IMR-90 (cell line): ENCODE results near the gene PRRX1. TPM values are rescaled to one million over a fixed set of nuclear protein-coding genes. Genes with fewer than 3 reads are reported as not detected.

Experiments used
- ATAC-seq: fragments of 200-7000 bp; cut with Tn5 transposase; 2 replicates; pipeline ENCODE4 v1.9.1; 2020; ENCODE audit warnings: low read depth, mild to moderate bottlenecking, moderate library complexity
- BruUV-seq: library from RNA; stranded (reverse); fragments of 400-500 nt; replicated peaks from 2 replicates; lab custom pipeline; 2021; lab: Mats Ljungman, UMichigan
- CTCF ChIA-PET: fragments of 300-600 bp; formaldehyde crosslinking; extraction: SDS; loops from one replicate; lab custom pipeline; 2021; ENCODE audit warnings: antibody characterized with exemption; lab: Yijun Ruan, JAX
- POLR2A ChIA-PET: fragments of 300-600 bp; sonication (Branson Sonifier 250); formaldehyde crosslinking; loops from one replicate; lab custom pipeline; 2022; ENCODE audit warnings: antibody characterized with exemption; ENCODE audit not compliant: unreplicated experiment; lab: Charles Lee
- DNase-seq: peaks from one replicate; pipeline ENCODE4 v3.0.0; 2013
- H2AFZ ChIP-seq: replicated peaks from 2 replicates; pipeline ENCODE3; 2013; ENCODE audit warnings: low read length, mild to moderate bottlenecking; ENCODE audit not compliant: poor library complexity
- H2AK5ac ChIP-seq: 2 replicates; pipeline ENCODE4 v1.6.1; 2013; ENCODE audit warnings: low read depth, low read length, inconsistent platforms
- H2AK9ac ChIP-seq: replicated peaks from 2 replicates; pipeline ENCODE3; 2013; ENCODE audit warnings: mild to moderate bottlenecking, low read depth, low read length, moderate library complexity; ENCODE audit not compliant: poor library complexity
- H2BK120ac ChIP-seq: 2 replicates; pipeline ENCODE4 v1.6.1; 2013; ENCODE audit warnings: low read depth, low read length, inconsistent platforms
- H2BK15ac ChIP-seq: 3 replicates; pipeline ENCODE4 v1.6.1; 2013; ENCODE audit warnings: low read depth, low read length, inconsistent platforms
- H2BK20ac ChIP-seq: 2 replicates; pipeline ENCODE4 v1.6.1; 2013; ENCODE audit warnings: low read depth, mild to moderate bottlenecking, inconsistent platforms, low read length, moderate library complexity
- H2BK5ac ChIP-seq: 2 replicates; pipeline ENCODE4 v1.6.1; 2013; ENCODE audit warnings: mild to moderate bottlenecking, low read depth, low read length, inconsistent platforms; ENCODE audit not compliant: poor library complexity, severe bottlenecking
- H3K14ac ChIP-seq: replicated peaks from 2 replicates; pipeline ENCODE4 v1.6.1; 2013; ENCODE audit warnings: low read depth, low read length, inconsistent platforms
- H3K18ac ChIP-seq: 2 replicates; pipeline ENCODE4 v1.6.1; 2013; ENCODE audit warnings: low read depth, low read length, control low read depth
- H3K23ac ChIP-seq: 2 replicates; pipeline ENCODE4 v1.6.1; 2013; ENCODE audit warnings: low read depth, low read length, inconsistent platforms
- H3K27ac ChIP-seq: 2 replicates; pipeline ENCODE4 v1.5.1; 2013; ENCODE audit warnings: mild to moderate bottlenecking, control low read depth, low read length; ENCODE audit not compliant: insufficient read depth
- H3K27me3 ChIP-seq: 2 replicates; pipeline ENCODE4 v1.6.1; 2013; ENCODE audit warnings: low read length; ENCODE audit not compliant: control insufficient read depth, insufficient read depth
- H3K36me3 ChIP-seq: 2 replicates; pipeline ENCODE4 v1.6.1; 2013; ENCODE audit warnings: low read length, mixed read lengths; ENCODE audit not compliant: control insufficient read depth, insufficient read depth
- H3K4ac ChIP-seq: 2 replicates; pipeline ENCODE4 v1.6.1; 2013; ENCODE audit warnings: low read depth, low read length, inconsistent platforms
- H3K4me1 ChIP-seq: 2 replicates; pipeline ENCODE4 v1.6.1; 2013; ENCODE audit warnings: low read length, mixed read lengths; ENCODE audit not compliant: control insufficient read depth, insufficient read depth
- H3K4me2 ChIP-seq: 2 replicates; pipeline ENCODE4 v1.6.1; 2013; ENCODE audit warnings: low read depth, mild to moderate bottlenecking, control low read depth, low read length, moderate library complexity
- H3K4me3 ChIP-seq: 2 replicates; pipeline ENCODE4 v1.5.1; 2013; ENCODE audit warnings: low read depth, mild to moderate bottlenecking, control low read depth, low read length, moderate library complexity; ENCODE audit not compliant: insufficient read depth
- H3K56ac ChIP-seq: 2 replicates; pipeline ENCODE4 v1.6.1; 2013; ENCODE audit warnings: low read length, inconsistent platforms; ENCODE audit not compliant: insufficient read depth; ENCODE audit errors: extremely low read depth
- H3K79me1 ChIP-seq, 2 experiments: 2 replicates each; pipeline ENCODE4 v1.6.1; 2013; ENCODE audit warnings: low read length in 2 of 2, inconsistent platforms in 1 of 2, low read depth in 1 of 2
- H3K9ac ChIP-seq: 2 replicates; pipeline ENCODE4 v1.6.1; 2013; ENCODE audit warnings: low read depth, low read length, control low read depth
- H3K9me1 ChIP-seq: 2 replicates; pipeline ENCODE4 v1.6.1; 2013; ENCODE audit warnings: low read length, inconsistent platforms; ENCODE audit not compliant: insufficient read depth
- H3K9me3 ChIP-seq: 2 replicates; pipeline ENCODE4 v1.6.1; 2013; ENCODE audit warnings: low read length; ENCODE audit not compliant: control insufficient read depth, insufficient read depth
- H4K20me1 ChIP-seq: 2 replicates; pipeline ENCODE4 v1.6.1; 2013; ENCODE audit warnings: low read length, inconsistent platforms; ENCODE audit not compliant: insufficient read depth
- H4K5ac ChIP-seq: 2 replicates; pipeline ENCODE4 v1.6.1; 2013; ENCODE audit warnings: mild to moderate bottlenecking, low read depth, low read length, control low read depth
- H4K8ac ChIP-seq, 2 experiments: 2 replicates each; pipeline ENCODE4 v1.6.1; 2013; ENCODE audit warnings: low read depth in 2 of 2, low read length in 2 of 2, control low read depth in 1 of 2, inconsistent platforms in 1 of 2
- H4K91ac ChIP-seq: 2 replicates; pipeline ENCODE4 v1.6.1; 2013; ENCODE audit warnings: low read depth, low read length, inconsistent platforms; ENCODE audit not compliant: insufficient read depth
- BHLHE40 ChIP-seq: fragments of 150-350 bp; IDR thresholded peaks from 2 replicates; pipeline ENCODE4 v1.6.1; 2016; ENCODE audit warnings: mild to moderate bottlenecking, low read depth, low read length
- CHD1 ChIP-seq: IDR thresholded peaks from 2 replicates; pipeline ENCODE4 v1.6.1; 2012; ENCODE audit warnings: low read depth, low read length, improper control_type of control experiment
- CTCF ChIP-seq: conservative IDR thresholded peaks from 2 replicates; pipeline ENCODE4 v1.5.1; 2012; ENCODE audit warnings: mild to moderate bottlenecking, low read depth, low read length, improper control_type of control experiment
- ELK1 ChIP-seq: fragments of 150-350 bp; IDR thresholded peaks from 2 replicates; pipeline ENCODE4 v1.6.1; 2016; ENCODE audit warnings: low read depth, mild to moderate bottlenecking, low read length, moderate library complexity, borderline replicate concordance
- FOS ChIP-seq: fragments of 150-350 bp; IDR thresholded peaks from 2 replicates; pipeline ENCODE4 v1.6.1; 2016; ENCODE audit warnings: low read depth, low read length
- MAFK ChIP-seq: IDR thresholded peaks from 2 replicates; pipeline ENCODE4 v1.6.1; 2012; ENCODE audit warnings: low read depth, low read length, improper control_type of control experiment
- MXI1 ChIP-seq: IDR thresholded peaks from 2 replicates; pipeline ENCODE4 v1.6.1; 2012; ENCODE audit warnings: low read depth, mild to moderate bottlenecking, low read length, moderate library complexity, borderline replicate concordance
- POLR2A ChIP-seq: IDR thresholded peaks from 2 replicates; pipeline ENCODE4 v1.6.1; 2012; ENCODE audit warnings: mild to moderate bottlenecking, low read depth, low read length
- RAD21 ChIP-seq: IDR thresholded peaks from 2 replicates; pipeline ENCODE4 v1.6.1; 2012; ENCODE audit warnings: low read length, improper control_type of control experiment
- RCOR1 ChIP-seq: IDR thresholded peaks from 2 replicates; pipeline ENCODE4 v1.6.1; 2012; ENCODE audit warnings: mild to moderate bottlenecking, low read length, improper control_type of control experiment; ENCODE audit not compliant: insufficient replicate concordance
- RFX5 ChIP-seq: IDR thresholded peaks from 2 replicates; pipeline ENCODE4 v1.8.0; 2012; ENCODE audit warnings: low read depth, mild to moderate bottlenecking, low read length, moderate library complexity
- SMC3 ChIP-seq: fragments of 150-350 bp; IDR thresholded peaks from 2 replicates; pipeline ENCODE4 v1.6.1; 2016; ENCODE audit warnings: low read depth, mild to moderate bottlenecking, antibody characterized with exemption, low read length, moderate library complexity
- USF2 ChIP-seq: fragments of 150-350 bp; IDR thresholded peaks from 2 replicates; pipeline ENCODE4 v1.6.1; 2017; ENCODE audit warnings: mild to moderate bottlenecking, antibody characterized with exemption, low read length, low read depth
- WGBS, 2 experiments: methylation state at CpG; one replicate each; pipeline versions ENCODE4 v1.1.5 to v1.1.7; 2013; ENCODE audit warnings: missing lambda C conversion rate in 2 of 2; ENCODE audit not compliant: insufficient read length in 1 of 2; ENCODE audit errors: extremely low coverage in 2 of 2; 5-methylcytosine and 5-hydroxymethylcytosine counted together
- dilution Hi-C: fragments of 300-500 bp; cut with HindIII; formaldehyde crosslinking; loops from one replicate; pipeline ENCODE4 v1.14.3; 2018; ENCODE audit warnings: low sequenced_read_pairs; ENCODE audit not compliant: unreplicated experiment
- in situ Hi-C: fragments of 300-500 bp; cut with MboI; formaldehyde crosslinking; loops from 3 replicates; pipeline ENCODE4 v1.14.3; 2019; ENCODE audit warnings: low sequenced_read_pairs, inconsistent platforms, mixed read lengths
- intact Hi-C: fragments of 100-400 bp; cut with micrococcal nuclease; formaldehyde crosslinking; loops from 2 replicates; pipeline ENCODE4 v1.10.0; 2022
- polyA plus RNA-seq, 3 experiments: library from polyadenylated mRNA; depleted of rRNA; stranded (reverse); fragments of >200 nt; gene quantifications; 2 replicates each; pipeline ENCODE4 v1.2.3, GENCODE V29; 2012; ENCODE audit warnings: low replicate concordance in 1 of 3
- total RNA-seq: library from RNA; depleted of rRNA; stranded (reverse); fragments of >200 nt; gene quantifications from 2 replicates; pipeline ENCODE4 v1.2.3, GENCODE V29; 2012

Gene PRRX1
- total and polyA plus RNA-seq, 2 of the 4 experiments (the other 2 are of a cell fraction) = 50.0 to 65.4 TPM

DNA sequence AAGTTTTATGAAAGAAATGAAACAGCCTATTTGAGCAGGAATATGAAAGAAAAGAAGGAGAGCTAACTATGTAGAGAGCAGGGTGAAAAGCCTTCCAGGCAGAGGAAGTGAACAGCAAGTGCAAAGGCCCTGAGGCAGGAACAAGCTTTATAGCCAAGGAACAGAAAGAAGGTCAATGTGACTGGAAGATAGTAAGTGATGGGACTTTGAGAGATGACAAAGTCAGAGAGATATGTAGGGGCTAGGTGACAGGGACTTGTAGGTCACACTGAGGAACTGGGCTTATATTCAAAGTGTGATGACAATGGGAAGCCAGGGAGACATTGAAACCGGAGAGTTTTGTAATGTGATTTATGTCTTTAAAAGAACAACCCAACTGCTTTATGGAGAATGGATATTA is 18.9 kb downstream of the PRRX1 start:
- peaks cover 21 to 66% of the 10 kb centered on the region in 2 experiments for H3K79me1 ChIP-seq
- no peaks in the 10 kb centered on the region for H4K20me1 ChIP-seq
- ChIA-PET POLR2A (no interaction called here), CTCF (no interaction called here)
- peaks cover 10% of the 10 kb centered on the region for H3K4me1 ChIP-seq
- H3K9me1 ChIP-seq = peaks cover 9% of the 10 kb centered on the region; the same call in 1 of the 2 replicates
- H4K91ac ChIP-seq = no peak overlapping the region
- H3K4ac ChIP-seq = no peak overlapping the region
- TF ChIP-seq FOS (no peak), RCOR1 (no peak), CHD1 (no peak), BHLHE40 (no peak), RFX5 (no peak), USF2 (no peak), MAFK (no peak), POLR2A (no peak), RAD21 (no peak), ELK1 (no peak), SMC3 (no peak), CTCF (no peak), MXI1 (no peak)
- in situ Hi-C loops = no loop called here
- no CpG with 5 or more reads among the region's 1 CpG for WGBS, 2 experiments
- no TSS peak for BruUV-seq
- no peak overlapping the region for H3K56ac ChIP-seq
- H3K27me3 ChIP-seq = no peaks in the 10 kb centered on the region
- no peak overlapping the region for H2BK20ac ChIP-seq
- dilution Hi-C loops = no loop called here
- intact Hi-C loops = no loop called here
- no peak overlapping the region; the same call in 1 of the 2 replicates for H4K5ac ChIP-seq
- DNase-seq (no peak), ATAC-seq (no peak)
- no peak overlapping the region for H3K4me3 ChIP-seq
- no peak overlapping the region for H2AK9ac ChIP-seq
- H2AFZ ChIP-seq = no peak overlapping the region
- H2BK120ac ChIP-seq = no peak overlapping the region
- H3K36me3 ChIP-seq = no peaks in the 10 kb centered on the region; the same call in 1 of the 2 replicates
- peak overlapping the region; percentile 76; the same call in 2 of the 3 replicates for H2BK15ac ChIP-seq
- no peak overlapping the region for H3K9ac ChIP-seq
- H2AK5ac ChIP-seq = peak overlapping the region; percentile 44; the same call in 1 of the 2 replicates
- H3K4me2 ChIP-seq = no peak overlapping the region
- peak overlapping the region; percentile 9; the same call in 1 of the 2 replicates for H3K18ac ChIP-seq
- H4K8ac ChIP-seq = peak overlapping the region in 1 of 2 experiments; percentile 4; a peak in 1 of 4 replicates
- peak overlapping the region; percentile 20; the same call in 1 of the 2 replicates for H3K23ac ChIP-seq
- peak overlapping the region; percentile 37 for H2BK5ac ChIP-seq
- no peak overlapping the region for H3K14ac ChIP-seq
- H3K27ac ChIP-seq = no peak overlapping the region
- H3K9me3 ChIP-seq = no peaks in the 10 kb centered on the region
